ENCODE measurements around the gene SMKR1.
A peak's percentile ranks its signal among the peaks of the same experiment; 100 is the strongest.

Gene SMKR1

DNA sequence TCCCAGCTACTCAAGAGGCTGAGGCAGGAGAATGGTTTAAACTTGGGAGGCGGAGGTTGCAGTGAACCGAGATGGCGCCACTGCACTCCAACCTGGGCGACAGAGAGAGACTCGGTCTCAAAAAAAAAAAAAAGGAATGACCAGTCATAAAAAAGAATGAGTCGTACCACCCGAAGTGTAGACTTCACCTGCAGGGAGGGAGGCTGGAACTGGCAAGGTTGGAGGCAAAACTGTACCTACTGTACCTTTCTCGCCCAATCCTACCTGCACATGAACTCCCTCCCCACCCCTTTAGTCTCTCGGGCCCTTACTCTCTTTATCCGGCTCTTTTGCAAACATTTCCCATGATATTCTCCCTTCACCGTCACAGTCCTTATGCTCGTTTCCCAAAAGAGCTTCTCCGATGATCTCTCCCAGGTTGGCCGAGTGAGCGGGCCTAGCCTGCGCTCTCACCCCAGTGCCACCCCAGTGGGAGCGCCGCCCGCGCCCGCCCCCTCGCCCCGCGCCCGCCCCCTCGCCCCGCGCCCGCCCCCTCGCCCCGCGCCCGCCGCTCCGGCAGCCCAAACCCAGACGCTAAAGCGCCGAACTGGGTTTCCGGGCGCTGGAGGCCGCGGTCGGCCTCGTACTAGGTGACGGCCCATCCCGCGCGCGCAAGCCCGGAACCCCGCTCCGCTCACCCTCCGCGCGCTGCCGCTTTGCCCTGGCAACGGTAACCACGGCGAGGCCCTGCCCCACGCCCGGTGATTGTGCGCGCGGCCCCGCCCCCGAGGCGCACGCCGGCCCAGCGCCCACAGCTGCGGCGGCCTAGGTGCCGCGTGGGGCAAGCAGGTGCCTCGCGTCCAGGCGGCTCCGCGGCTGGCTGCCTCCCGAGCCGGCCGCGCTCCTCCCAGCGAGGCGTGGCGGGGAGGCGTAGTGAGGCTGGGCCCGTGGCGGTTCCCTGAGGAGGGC lies at the start of gene SMKR1:
TSS of gene SMKR1 (plus strand) at position 772 of the 948 bp plus-strand sequence. CDS start 294 bp downstream, outside the sequence.
- no peak within 1 kb of the TSS for H3K27ac ChIP-seq (ENCODE audit: low read length)
- H3K4me1 ChIP-seq (ENCODE audit: low read length), result peaks cover 12% of the 10 kb centered on the region
- H3K9me3 ChIP-seq (ENCODE audit: insufficient read depth, low read length), result no peaks in the 10 kb centered on the region
- TF ChIP-seq, protein P1, sequence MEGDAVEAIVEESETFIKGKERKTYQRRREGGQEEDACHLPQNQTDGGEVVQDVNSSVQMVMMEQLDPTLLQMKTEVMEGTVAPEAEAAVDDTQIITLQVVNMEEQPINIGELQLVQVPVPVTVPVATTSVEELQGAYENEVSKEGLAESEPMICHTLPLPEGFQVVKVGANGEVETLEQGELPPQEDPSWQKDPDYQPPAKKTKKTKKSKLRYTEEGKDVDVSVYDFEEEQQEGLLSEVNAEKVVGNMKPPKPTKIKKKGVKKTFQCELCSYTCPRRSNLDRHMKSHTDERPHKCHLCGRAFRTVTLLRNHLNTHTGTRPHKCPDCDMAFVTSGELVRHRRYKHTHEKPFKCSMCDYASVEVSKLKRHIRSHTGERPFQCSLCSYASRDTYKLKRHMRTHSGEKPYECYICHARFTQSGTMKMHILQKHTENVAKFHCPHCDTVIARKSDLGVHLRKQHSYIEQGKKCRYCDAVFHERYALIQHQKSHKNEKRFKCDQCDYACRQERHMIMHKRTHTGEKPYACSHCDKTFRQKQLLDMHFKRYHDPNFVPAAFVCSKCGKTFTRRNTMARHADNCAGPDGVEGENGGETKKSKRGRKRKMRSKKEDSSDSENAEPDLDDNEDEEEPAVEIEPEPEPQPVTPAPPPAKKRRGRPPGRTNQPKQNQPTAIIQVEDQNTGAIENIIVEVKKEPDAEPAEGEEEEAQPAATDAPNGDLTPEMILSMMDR (IDR thresholded peaks at IDR 0.05; ENCODE audit: low read depth, low read length), result no peak
- no peak for TF ChIP-seq EZH2phosphoT487 (IDR thresholded peaks at IDR 0.05; ENCODE audit: low read depth)
- peak within 1 kb of the TSS; percentile 82 for H3K4me3 ChIP-seq (ENCODE audit: low read length)
- H3K4me2 ChIP-seq (ENCODE audit: low read length), result peak within 1 kb of the TSS; percentile 92
- H4K20me1 ChIP-seq (ENCODE audit: insufficient read depth, low read length), result no peaks in the 10 kb centered on the region
- 0 out of 2 replicates have a peak, but pooled peaks cover 3% of the 10 kb centered on the region for H3K27me3 ChIP-seq (ENCODE audit: low read depth, low read length)
- H3K36me3 ChIP-seq (replicated peaks; ENCODE audit: low read depth, low read length), result no peaks in the 10 kb centered on the region
- no peaks in the 10 kb centered on the region for H3K79me2 ChIP-seq (ENCODE audit: low read length)
- peak within 1 kb of the TSS; percentile 57 for H3K9ac ChIP-seq (ENCODE audit: low read length)
- H2AFZ ChIP-seq (ENCODE audit: low read depth, low read length), result peak within 1 kb of the TSS; percentile 52

DNA sequence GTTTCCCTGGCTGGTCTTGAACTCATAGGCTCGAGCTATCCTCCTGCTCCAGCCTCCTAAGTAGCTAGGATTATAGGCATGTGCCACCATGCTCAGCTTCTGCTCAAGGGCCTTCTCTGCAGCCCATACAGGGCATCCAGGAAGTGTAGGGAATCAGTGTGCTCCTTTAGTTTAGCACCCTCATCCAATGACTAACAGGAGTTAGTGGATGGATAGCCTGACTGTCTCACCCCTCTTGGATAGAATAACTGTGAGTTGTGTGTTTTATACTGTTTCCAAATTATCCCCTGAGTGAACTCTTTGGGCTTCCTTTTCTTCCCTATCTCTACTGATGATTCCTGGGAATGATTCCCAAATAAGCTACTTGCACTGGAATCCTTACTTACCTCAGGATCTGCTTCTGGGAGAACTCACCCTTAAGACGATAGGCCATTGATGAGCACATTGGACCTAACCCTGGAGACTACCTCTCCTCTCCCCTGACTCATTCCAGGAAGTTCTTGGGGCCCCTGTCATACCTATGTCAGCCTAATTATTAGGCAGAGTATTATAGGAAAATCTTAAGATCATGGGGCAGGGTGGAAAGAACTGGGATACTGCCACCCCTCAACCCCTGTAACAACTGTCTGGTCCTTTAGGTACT lies 49.6 kb upstream of the SMKR1 start:
- Histone ChIP-seq H3K27ac (ENCODE audit: low read length) (no peak overlapping the region), H4K20me1 (ENCODE audit: insufficient read depth, low read length) (no peaks in the 10 kb centered on the region), H3K4me1 (ENCODE audit: low read length) (peaks cover 4% of the 10 kb centered on the region; the same call in 1 of the 2 replicates), H3K27me3 (ENCODE audit: low read depth, low read length) (no peaks in the 10 kb centered on the region), H3K36me3 (replicated peaks; ENCODE audit: low read depth, low read length) (no peaks in the 10 kb centered on the region), H3K9me3 (ENCODE audit: insufficient read depth, low read length) (no peaks in the 10 kb centered on the region), H3K9ac (ENCODE audit: low read length) (no peak overlapping the region), H3K4me2 (ENCODE audit: low read length) (no peak overlapping the region), H3K4me3 (ENCODE audit: low read length) (no peak overlapping the region), H3K79me2 (ENCODE audit: low read length) (no peaks in the 10 kb centered on the region), H2AFZ (ENCODE audit: low read depth, low read length) (no peak overlapping the region)
- TF ChIP-seq EZH2phosphoT487 (IDR thresholded peaks at IDR 0.05; ENCODE audit: low read depth), result no peak
- TF ChIP-seq, protein P1 (IDR thresholded peaks at IDR 0.05; ENCODE audit: low read depth, low read length), result no peak

DNA sequence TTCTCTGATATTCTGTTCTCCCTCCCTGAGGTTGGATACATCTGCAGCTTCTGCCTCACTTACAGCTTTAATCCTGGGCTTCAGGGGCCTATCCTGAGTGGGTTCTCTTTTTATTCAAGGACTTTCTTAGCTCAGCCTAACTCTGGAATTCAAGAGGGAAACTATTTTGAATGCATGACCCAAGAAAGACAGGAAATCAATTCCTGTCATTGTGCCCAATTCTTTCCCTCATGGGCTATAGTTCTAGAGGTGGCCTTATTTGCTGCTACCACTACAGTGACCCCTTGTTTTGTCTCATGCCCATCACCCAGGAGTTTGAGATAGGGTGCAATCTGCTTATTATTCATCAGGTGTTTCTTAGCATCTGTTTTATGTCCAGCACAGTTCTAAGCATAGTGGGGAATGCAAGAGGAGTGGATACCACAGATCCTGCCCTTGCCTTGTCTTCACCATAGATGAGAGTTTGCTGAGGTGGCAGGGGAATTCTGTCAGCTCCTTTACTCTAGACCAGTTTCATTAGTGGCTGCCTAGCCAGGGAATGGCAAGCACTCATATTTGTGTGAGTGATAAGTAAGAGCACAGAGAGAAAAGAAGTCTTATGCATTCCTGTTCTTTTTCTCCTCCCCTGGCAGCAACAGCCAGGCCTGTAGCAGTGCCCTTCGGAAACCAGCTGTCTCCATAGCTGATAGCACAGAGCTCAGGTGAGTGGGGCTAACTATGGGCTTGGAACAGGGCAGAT lies 48.7 kb upstream of the SMKR1 start:
- Histone ChIP-seq H3K4me2 (ENCODE audit: low read length) (no peak overlapping the region), H3K27ac (ENCODE audit: low read length) (no peak overlapping the region), H4K20me1 (ENCODE audit: insufficient read depth, low read length) (no peaks in the 10 kb centered on the region), H3K4me1 (ENCODE audit: low read length) (peaks cover 4% of the 10 kb centered on the region; the same call in 1 of the 2 replicates), H2AFZ (ENCODE audit: low read depth, low read length) (no peak overlapping the region), H3K9ac (ENCODE audit: low read length) (no peak overlapping the region), H3K4me3 (ENCODE audit: low read length) (no peak overlapping the region), H3K36me3 (replicated peaks; ENCODE audit: low read depth, low read length) (no peaks in the 10 kb centered on the region), H3K79me2 (ENCODE audit: low read length) (no peaks in the 10 kb centered on the region), H3K27me3 (ENCODE audit: low read depth, low read length) (no peaks in the 10 kb centered on the region), H3K9me3 (ENCODE audit: insufficient read depth, low read length) (no peaks in the 10 kb centered on the region)
- TF ChIP-seq EZH2phosphoT487 (IDR thresholded peaks at IDR 0.05; ENCODE audit: low read depth), result no peak
- TF ChIP-seq, protein P1 (IDR thresholded peaks at IDR 0.05; ENCODE audit: low read depth, low read length), result no peak

Data from OCI-LY3 (cell line).